Breast epithelium (tissue), 4 donors: Measurements from ENCODE around the gene PABPC3. TPM values are rescaled to one million over a fixed set of nuclear protein-coding genes. Genes with fewer than 3 reads are reported as not detected.

ENCODE experiments used
- DNase-seq, 2 donors: peaks; one replicate each; pipeline ENCODE4 v3.0.0-alpha.2; 2019; ENCODE audit warnings: low spot score in 2 of 2
- H3K27ac ChIP-seq, 2 donors: fragments of 200-600 bp; sonication (generic) in 1 of 2; one replicate each; pipeline ENCODE4 v1.5.1; 2016 to 2019; ENCODE audit warnings: mild to moderate bottlenecking in 1 of 2
- H3K27me3 ChIP-seq, 2 donors: fragments of 200-600 bp; sonication (generic) in 1 of 2; one replicate each; pipeline versions ENCODE4 v1.5.1 to v1.6.0; 2017 to 2019; ENCODE audit warnings: control low read depth in 1 of 2, mild to moderate bottlenecking in 1 of 2
- H3K36me3 ChIP-seq: fragments of 200-600 bp; one replicate; pipeline ENCODE4 v1.5.1; 2019
- H3K4me1 ChIP-seq, 2 donors: fragments of 200-600 bp; sonication (generic); one replicate each; pipeline ENCODE4 v1.5.1; 2016 to 2019; ENCODE audit warnings: control low read depth in 1 of 2
- H3K4me3 ChIP-seq, 3 donors: fragments of 200-600 bp; sonication (generic); 1 replicate in 2 of 3; 2 replicates in 1 of 3; pipeline ENCODE4 v1.5.1; 2016 to 2019; ENCODE audit warnings: mild to moderate bottlenecking in 3 of 3, moderate library complexity in 2 of 3
- H3K9me3 ChIP-seq, 2 donors: fragments of 200-600 bp; sonication (generic) in 1 of 2; one replicate each; pipeline ENCODE4 v1.5.1; 2016 to 2019; ENCODE audit warnings: control low read depth in 1 of 2
- POLR2A ChIP-seq: fragments of 450-650 bp; IDR thresholded peaks from one replicate; pipeline ENCODE4 v1.6.1; 2016; ENCODE audit warnings: antibody characterized with exemption, mild to moderate bottlenecking, moderate library complexity
- POLR2AphosphoS5 ChIP-seq, 3 donors: sonication (generic); formaldehyde crosslinking; IDR thresholded peaks; one replicate each; pipeline ENCODE4 v1.6.1; 2017; ENCODE audit warnings: antibody characterized with exemption in 3 of 3
- intact Hi-C: fragments of 100-400 bp; cut with DNase I; formaldehyde crosslinking; loops from one replicate; pipeline ENCODE4 v1.15.1; 2023; ENCODE audit warnings: low total_unique reads
- total RNA-seq, 3 donors: library from RNA; depleted of rRNA; stranded (reverse); fragments of >200 nt; gene quantifications; one replicate each; pipeline ENCODE4 v1.1.0, GENCODE V29; 2016
- TF ChIP-seq, protein P1 (sequence below), 3 donors: fragments of 450-650 bp; IDR thresholded peaks; one replicate each; pipeline ENCODE4 v1.5.1; 2016 to 2017; ENCODE audit warnings: antibody characterized with exemption in 3 of 3, mild to moderate bottlenecking in 3 of 3, moderate library complexity in 3 of 3

Gene PABPC3
- total RNA-seq, 3 donors from 2014 or later = 0.15 to 0.32 TPM; not detected in 1

DNA sequence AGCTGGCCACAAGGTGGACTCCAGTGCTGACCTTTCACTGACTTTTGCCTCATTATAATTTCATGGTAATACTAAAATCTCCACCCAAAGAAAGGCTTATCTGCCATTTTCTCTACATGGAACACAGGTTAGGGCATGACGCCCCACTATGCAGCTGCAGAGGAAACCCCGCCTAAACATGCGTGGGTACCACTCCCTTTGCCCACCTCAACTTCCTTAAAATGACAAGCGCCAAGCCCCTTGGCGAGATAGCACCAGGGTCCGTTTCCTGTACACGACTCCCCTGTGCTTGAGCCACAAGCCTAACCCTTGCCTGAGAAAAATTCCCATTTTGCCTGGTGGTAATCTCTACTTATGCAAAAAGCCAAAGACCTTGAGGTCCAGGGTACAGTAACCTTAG is 36.0 kb upstream of the PABPC3 start:
- TF ChIP-seq POLR2AphosphoS5 (IDR thresholded peaks at IDR 0.05) (no peak), POLR2A (no peak)
- Histone ChIP-seq H3K36me3 (no peaks in the 10 kb centered on the region), H3K9me3 (no peaks in the 10 kb centered on the region), H3K4me3 (no peak overlapping the region), H3K27ac (no peak overlapping the region), H3K27me3 (no peaks in the 10 kb centered on the region), H3K4me1 (no peaks in the 10 kb centered on the region)
- DNase-seq = no peak
- intact Hi-C loops = no loop called here

GRCh38 chr13:25062479-25062878 is 33.5 kb upstream of the PABPC3 start:
- DNase-seq = no peak
- H3K4me1 ChIP-seq = no peaks in the 10 kb centered on the region
- no peak for TF ChIP-seq POLR2AphosphoS5 (IDR thresholded peaks at IDR 0.05)
- TF ChIP-seq, protein P1, sequence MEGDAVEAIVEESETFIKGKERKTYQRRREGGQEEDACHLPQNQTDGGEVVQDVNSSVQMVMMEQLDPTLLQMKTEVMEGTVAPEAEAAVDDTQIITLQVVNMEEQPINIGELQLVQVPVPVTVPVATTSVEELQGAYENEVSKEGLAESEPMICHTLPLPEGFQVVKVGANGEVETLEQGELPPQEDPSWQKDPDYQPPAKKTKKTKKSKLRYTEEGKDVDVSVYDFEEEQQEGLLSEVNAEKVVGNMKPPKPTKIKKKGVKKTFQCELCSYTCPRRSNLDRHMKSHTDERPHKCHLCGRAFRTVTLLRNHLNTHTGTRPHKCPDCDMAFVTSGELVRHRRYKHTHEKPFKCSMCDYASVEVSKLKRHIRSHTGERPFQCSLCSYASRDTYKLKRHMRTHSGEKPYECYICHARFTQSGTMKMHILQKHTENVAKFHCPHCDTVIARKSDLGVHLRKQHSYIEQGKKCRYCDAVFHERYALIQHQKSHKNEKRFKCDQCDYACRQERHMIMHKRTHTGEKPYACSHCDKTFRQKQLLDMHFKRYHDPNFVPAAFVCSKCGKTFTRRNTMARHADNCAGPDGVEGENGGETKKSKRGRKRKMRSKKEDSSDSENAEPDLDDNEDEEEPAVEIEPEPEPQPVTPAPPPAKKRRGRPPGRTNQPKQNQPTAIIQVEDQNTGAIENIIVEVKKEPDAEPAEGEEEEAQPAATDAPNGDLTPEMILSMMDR (IDR thresholded peaks at IDR 0.05) = no peak
- H3K27ac ChIP-seq = no peak overlapping the region
- peaks cover 0 to 4% of the 10 kb centered on the region in 2 donors for H3K27me3 ChIP-seq
- no peaks in the 10 kb centered on the region for H3K9me3 ChIP-seq
- H3K4me3 ChIP-seq = no peak overlapping the region
- intact Hi-C loops = no loop called here
- H3K36me3 ChIP-seq = no peaks in the 10 kb centered on the region

DNA sequence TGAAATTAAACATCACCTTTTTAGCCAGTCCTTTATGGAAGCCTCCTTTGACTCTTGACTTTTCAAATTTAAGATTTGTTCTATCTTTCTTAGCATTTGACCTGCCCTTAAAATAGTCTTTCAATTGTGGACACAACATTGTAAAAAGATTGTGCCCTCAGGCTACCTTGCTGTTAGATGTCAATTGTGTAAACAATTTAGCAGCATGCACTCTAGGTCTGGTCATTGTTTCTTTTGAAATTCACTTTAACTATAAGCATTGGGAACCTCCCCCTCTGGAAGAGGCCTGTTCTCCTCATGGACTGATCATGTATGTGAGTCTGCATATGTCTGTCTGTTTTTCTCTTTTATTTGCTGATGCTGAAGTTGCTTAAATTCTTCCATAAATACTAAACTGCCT is 31.5 kb upstream of the PABPC3 start:
- no peak for DNase-seq
- H3K27me3 ChIP-seq = peaks cover 0 to 4% of the 10 kb centered on the region in 2 donors
- TF ChIP-seq POLR2A = no peak
- no peak for TF ChIP-seq POLR2AphosphoS5 (IDR thresholded peaks at IDR 0.05)
- TF ChIP-seq, protein P1 (IDR thresholded peaks at IDR 0.05) = no peak
- no peaks in the 10 kb centered on the region for H3K9me3 ChIP-seq
- H3K36me3 ChIP-seq = no peaks in the 10 kb centered on the region
- intact Hi-C loops = no loop called here
- H3K27ac ChIP-seq = no peak overlapping the region
- no peak overlapping the region for H3K4me3 ChIP-seq
- no peaks in the 10 kb centered on the region for H3K4me1 ChIP-seq

DNA sequence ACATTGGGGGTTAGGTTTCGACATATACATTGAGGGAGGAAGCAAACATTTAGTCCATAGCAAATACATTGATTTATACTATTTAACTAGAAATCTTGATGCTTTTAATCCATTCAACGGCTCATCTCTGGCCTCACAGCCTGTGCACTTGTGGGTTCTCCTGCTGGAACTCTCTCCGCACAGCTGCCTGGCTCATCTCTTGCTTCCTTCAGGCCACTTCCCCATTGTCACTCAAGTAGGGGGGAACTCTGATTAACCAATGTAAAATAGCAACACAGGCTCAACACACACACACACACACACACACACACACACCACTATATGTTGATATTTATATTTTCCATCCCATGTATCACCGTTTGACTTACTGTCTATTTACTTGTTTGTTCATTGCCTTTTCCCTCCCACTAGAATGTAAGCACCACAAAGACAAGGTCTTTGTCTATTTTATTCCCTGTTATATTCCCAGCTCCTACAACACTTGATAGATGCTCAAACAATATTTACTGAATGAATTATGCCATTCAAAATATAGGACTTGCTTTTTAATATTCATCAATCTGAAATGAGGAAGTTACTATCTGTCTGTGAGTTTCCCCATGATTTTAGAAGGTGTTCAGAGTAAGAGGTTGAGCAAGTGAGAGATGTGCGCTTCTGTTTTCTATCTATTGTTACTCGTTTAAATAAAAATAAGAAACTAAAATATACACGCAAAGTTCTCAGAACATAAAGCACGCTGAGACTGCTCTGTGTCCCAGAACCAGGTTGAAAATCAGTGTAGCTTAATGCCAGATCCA is 29.8 kb upstream of the PABPC3 start:
- no peak for TF ChIP-seq POLR2A
- TF ChIP-seq, protein P1 (IDR thresholded peaks at IDR 0.05) = no peak
- TF ChIP-seq POLR2AphosphoS5 (IDR thresholded peaks at IDR 0.05) = no peak
- no peaks in the 10 kb centered on the region for H3K36me3 ChIP-seq
- intact Hi-C loops = no loop called here
- peaks cover 0 to 12% of the 10 kb centered on the region in 2 donors for H3K27me3 ChIP-seq
- no peaks in the 10 kb centered on the region for H3K4me1 ChIP-seq
- no peak overlapping the region for H3K4me3 ChIP-seq
- no peak overlapping the region for H3K27ac ChIP-seq
- no peak for DNase-seq
- H3K9me3 ChIP-seq = no peaks in the 10 kb centered on the region

DNA sequence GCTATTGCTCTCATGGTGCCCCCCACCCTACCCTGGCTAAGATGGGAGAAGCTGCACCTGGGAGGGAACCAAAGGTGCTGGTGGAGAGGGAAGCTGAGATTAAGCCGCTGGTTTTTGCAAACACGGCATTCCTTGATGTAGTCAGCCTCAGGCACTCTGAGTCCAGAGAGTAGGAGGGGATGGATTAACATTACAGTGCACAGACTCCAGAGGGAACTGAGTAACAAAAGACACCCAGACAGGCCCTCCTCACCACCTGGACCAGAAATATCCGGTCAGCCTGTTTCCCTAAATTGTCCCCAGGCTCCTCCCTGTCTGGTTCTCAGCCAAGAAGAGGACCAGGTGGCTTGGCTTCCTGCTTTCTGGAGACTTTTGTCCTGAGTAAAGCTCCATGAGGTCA is 28.9 kb upstream of the PABPC3 start:
- no peak for DNase-seq
- Histone ChIP-seq H3K9me3 (no peaks in the 10 kb centered on the region), H3K27ac (no peak overlapping the region), H3K27me3 (peaks cover 0 to 12% of the 10 kb centered on the region in 2 donors), H3K36me3 (no peaks in the 10 kb centered on the region), H3K4me3 (no peak overlapping the region), H3K4me1 (no peaks in the 10 kb centered on the region)
- TF ChIP-seq POLR2AphosphoS5 (IDR thresholded peaks at IDR 0.05) (no peak), POLR2A (no peak)
- TF ChIP-seq, protein P1 (IDR thresholded peaks at IDR 0.05) = no peak
- intact Hi-C loops = no loop called here
